Ammon's horn (tissue), 1 donor: ENCODE measurements around the gene ARHGEF7.

Experiments
- DNase-seq: peaks from one replicate; pipeline ENCODE4 v3.0.0-alpha.2; 2016; ENCODE audit warnings: low spot score

The ARHGEF7 gene

GRCh38 chr13:111139873-111140561 lies 24.9 kb downstream of the ARHGEF7 start:
- DNase-seq: no peak

- DNase-seq: no peak
These were observed 25.5 kb downstream of the ARHGEF7 start for GRCh38 chr13:111140562-111141105.

DNA sequence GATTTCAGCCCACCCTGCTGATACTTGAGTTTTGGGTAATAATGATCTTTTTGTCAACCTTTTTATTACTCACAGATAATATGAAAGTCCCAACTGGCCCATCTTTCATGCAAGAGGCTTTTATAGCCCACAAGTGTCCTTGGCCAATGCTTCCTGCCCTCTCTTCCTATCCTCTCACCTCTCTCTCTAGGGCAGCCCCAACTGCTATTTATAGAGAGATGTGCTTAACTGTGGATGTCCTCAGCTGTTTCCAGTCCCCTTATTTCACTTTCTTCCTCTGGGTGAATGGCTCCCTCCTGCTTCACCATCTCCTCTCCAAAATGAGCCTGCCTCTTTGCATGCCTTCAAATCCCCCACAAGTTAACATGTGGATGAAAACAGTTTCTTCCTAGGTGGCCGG lies 27.4 kb downstream of the ARHGEF7 start:
- no peak for DNase-seq

- no peak for DNase-seq
These were observed 28.9 kb downstream of the ARHGEF7 start for GRCh38 chr13:111143865-111144540.

DNA sequence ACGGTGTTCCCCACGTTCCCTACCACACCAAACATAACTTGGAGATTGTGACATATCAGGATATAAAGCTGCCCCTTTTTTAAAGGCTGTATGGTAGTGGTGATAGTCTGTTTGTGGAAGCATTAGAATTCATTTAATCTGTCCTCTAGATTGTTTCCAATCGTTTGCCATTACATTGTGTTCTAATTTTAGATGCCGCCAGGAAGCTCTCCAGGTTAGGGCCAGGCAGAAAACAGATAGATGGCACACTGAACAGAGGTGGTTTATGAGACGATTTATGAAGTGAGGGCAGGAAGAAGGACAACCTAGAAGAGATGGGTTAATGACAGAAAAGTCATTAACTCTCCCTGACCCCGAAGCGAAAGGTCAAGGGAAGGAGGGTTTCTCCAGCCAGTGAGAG lies 30.0 kb downstream of the ARHGEF7 start:
- no peak for DNase-seq

- DNase-seq: no peak
These were observed 30.4 kb downstream of the ARHGEF7 start for GRCh38 chr13:111145506-111145905.

DNA sequence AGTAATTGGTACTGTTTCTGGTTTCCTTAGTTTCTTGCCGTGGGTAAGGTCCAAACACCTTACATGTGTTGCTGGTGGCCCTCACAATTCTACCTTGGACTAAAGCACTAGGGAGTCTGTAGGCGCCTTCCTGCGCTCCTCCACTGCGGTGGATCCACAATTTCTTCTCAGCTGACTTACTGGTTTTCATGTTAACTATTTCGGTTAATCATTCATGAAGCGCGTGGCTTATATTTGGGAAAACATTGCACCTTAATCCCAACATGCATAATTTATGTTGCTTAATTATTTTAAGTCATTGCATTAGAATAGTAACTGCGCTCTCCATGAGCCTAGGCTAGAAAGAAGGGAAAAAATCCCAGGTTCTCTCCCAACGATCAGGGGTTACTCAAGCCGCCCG lies 37.7 kb downstream of the ARHGEF7 start:
- DNase-seq: no peak

DNA sequence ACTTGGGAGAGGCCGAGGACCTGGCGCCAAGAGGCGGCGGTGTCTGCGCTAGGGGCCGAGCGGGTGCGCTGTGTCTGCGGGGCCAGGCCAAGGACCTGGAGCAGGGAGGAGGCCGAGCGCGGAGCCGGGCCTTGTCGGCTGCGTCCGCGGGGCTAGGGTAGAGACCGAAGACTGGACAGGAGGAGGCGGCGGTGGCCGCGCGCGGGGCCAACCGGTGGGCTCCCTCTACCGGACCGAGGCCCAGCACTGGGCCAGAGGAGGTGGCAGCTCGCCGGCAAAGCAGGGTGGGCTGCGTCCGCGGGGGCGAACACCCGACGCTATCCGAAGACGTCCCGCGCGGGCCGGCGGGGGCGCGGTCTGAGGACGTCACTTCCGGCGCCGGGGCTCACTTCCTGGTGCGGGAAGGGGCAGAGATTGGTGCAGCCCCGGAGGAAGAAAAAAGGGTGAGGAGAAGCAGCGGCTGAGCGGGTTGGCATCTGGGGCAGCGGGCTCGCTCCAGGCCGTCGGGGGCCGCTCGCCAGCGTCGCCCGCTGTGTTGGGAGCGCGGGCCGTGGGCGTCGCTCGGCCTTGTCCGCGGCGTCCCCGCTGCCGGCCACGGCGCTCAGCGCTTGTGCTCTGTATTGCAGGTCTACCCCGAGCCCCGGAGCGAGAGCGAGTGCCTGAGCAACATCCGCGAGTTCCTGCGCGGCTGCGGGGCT lies 38.3 kb downstream of the ARHGEF7 start:
- peak; percentile 93 for DNase-seq

GRCh38 chr13:111153977-111154332 lies 38.8 kb downstream of the ARHGEF7 start:
- DNase-seq: peak; percentile 46

DNA sequence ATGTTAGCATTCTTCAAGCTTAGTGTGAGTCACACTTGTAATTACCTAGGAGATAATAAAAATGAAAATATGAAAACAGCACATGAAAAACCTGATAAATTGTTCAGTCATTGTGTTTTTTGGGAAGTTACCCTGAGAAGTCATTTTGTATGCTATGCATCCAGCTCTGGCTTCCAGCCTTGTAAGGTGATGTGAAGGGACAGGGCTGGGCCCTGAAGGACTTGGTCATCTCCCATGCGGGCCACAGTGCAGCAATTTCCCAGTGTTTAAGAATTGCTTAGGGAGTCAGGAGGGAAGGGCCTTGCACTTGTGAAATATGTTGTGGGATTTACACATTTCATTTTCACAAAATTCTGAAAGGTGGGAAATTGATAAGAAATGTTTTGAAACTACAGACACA lies 41.3 kb downstream of the ARHGEF7 start:
- no peak for DNase-seq

- no peak for DNase-seq
These were observed 43.2 kb downstream of the ARHGEF7 start for GRCh38 chr13:111158136-111158805.

DNA sequence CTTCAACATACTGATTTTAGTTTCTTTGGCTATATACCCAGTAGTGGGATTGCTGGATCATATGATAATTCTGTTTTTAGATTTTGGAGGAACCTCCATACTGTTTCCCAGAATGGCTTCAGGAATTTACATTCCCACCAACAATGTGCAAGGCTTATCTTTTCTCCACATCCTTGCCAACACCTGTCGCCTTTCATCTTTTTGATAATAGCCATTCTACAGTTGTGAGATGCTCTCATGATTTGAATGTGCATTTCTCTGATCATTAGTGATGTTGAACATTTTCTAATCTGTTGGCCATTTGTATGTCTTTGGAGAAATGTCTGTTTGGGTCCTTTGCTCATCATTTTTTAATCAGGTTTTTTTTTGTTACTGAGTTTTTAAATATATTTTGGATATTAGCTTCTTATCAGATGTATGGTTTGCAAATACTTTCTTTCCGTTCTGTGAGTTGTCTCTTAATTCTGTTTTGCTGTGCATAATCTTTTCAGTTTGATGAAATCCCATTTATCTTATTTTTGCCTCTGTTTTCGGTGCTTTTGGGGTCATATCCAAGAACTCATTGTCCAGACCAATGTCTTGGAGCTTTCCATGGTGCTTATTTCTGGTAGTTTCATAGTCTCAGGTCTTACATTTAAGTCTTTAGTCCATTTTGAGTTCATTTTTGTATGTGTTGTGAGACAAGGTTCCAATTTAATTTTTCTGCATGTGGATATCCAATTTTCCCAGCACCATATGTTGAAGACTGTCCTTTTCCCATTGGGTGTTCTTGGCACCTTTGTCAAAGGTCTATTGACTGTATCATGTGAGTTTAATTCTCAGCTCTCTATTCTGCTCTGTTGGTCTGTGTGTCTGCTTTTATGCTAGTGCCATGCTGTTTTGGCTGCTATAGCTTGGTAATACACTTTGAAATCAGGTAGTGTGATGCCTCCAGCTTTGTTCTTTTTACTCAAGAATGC lies 44.5 kb downstream of the ARHGEF7 start:
- DNase-seq: no peak

DNA sequence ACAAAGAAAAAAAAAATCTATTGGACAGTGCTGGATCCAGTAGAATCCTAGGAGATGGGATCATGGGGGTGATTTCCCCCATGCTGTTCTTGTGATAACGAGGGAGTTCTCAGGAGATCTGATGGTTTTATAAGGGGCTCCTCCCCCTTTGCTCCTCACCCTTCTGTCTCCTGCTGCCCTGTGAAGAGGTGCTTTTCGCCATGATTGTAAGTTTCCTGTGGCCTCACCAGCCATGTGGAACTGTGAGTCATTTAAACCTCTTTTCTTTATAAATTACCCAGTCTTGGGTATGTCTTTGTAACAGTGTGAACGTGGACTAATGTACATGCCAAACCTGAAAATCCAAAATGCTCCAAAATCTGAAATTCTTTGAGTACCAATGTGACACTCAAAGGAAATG lies 45.5 kb downstream of the ARHGEF7 start:
- no peak for DNase-seq

- DNase-seq: no peak
These were observed 46.8 kb downstream of the ARHGEF7 start for GRCh38 chr13:111161601-111162600.

- no peak for DNase-seq
These were observed 50.3 kb downstream of the ARHGEF7 start for GRCh38 chr13:111165241-111166010.

DNA sequence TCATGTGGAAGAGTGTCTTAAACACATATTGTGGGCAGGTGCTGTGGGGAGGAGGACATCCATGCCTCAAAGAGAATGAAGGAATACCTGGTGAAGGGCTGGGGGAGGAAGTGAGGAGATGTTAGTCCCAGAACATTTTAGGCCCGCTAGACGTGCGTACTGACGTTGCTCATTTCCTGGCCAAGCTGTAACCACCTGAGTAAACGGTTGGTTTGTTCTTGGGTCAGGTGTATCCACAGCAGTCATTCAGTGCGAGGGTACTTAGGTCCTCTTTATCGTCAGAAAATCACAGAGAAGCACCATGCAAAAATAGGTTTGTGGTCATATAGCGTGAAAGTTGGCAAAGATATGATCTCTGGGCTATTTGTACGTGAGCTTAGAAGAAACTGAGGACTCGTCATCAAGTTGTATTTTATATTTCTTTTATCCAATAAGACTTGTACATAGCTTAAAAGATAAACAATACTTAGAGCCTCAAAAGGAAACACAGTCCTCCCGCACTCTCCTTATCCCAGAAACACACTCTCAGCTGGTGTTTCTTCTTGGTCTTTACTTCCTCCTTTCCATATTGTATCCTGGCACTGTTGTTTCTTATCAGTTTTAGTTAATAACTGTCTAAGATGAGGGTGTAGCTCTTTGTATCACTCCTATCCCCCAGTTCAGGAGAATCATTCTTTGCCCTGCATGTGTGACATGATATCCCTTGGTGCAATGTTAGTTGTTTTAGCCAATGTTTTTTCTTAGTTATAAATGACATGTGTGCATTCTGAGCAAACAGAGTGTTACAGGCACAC lies 52.0 kb downstream of the ARHGEF7 start:
- no peak for DNase-seq

- DNase-seq: no peak
These were observed 53.0 kb downstream of the ARHGEF7 start for GRCh38 chr13:111168107-111168506.

DNA sequence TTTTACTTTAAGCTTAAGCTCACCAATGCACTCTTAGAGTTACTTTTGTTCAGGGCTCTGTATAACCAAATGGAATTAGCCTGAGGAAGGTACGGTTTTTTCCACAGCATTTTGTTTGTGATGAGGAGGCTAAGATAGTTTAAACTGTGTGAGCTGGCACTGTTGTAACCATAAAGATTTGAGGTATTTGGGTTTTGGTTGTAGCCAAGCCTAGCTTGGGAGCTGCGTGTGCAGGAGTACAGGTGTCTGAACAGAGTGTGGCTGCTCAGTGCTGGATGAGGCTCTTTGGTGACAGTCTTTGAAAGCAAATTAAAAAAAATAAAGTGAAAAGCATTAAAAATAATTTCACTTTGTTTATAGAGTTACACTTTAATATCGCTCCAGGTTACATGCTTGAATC lies 56.0 kb downstream of the ARHGEF7 start:
- DNase-seq: no peak
